Measurements from ENCODE around the gene WWOX.

Gene WWOX

DNA sequence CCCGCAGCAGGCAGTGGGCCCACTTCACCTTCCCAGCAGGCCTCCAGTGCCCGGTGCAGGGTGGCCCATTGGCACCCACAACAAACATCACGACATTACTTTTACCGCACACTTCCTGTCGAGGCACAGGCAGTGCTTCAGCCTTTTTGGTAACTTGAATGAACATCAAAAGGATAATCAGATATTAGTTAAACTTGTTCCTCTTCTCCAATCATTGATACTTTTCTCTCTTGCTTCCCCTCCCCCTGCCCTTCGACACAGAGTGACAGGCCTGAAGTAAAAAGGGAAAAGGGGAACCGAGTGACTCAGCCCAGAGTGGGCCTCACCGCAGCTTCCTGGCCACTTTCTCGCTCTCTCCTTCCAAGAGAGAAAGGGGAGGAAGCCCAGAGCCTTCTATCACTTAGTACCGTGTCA is 994.1 kb downstream of the WWOX start:
- DNase-seq, result no peak

DNA sequence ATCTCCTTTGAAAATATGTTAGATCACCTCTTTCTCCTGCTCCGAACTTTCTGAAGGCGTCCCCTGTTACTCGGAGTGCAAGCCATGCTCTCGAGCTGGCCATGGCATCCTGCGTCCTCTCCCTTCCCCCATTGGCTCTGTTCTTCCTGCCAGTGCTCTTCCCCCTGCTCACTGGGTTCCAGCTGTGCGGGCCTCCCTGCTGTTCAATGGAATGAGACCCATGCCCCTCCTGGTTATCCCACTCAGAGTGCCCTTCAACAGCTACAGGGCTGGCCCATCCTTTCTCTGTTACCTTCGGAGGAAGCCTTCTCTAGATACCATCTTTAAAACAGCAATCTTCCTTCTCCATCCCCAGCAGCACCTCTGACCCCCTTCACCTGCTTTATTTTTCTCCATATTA is 996.8 kb downstream of the WWOX start:
- DNase-seq, result no peak

DNA sequence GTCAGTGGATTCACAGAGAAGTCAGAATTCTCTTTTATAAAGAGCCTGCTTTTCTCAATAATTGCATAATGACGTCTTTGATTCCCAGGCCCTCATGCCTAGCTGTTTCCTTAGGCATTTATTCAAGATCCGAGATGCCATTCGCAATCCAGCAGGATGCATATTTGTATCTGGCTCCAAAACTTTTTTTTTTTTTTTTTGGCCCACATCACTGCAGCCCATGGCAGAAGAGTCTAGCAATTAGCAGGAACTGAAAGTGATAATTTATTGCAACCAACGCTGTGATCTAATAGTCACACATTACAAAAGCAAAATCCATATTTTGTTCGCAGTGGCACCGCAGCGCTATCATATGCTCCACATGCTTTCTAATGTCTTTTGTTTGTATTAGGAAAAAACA is 997.7 kb downstream of the WWOX start:
- DNase-seq, result no peak

DNA sequence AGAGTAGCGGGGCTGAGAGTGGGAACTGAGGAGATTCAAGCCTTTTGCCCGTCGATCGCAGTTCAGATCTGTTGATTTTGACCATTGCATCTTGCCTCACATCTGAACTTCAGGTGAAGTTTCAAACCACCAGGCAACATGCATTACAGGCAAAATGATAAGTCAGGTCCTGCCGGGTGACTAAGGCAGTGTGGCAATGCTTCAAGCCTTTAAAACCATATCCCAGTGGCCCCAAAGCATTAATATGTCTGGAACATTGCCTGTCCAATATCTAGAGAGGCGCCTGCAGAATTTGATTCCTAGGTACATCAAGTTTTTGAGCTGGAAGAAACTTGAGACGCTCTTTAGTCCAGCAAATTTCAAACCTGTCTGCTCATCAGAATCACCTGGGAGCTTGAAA is 998.3 kb downstream of the WWOX start:
- DNase-seq, result no peak

DNA sequence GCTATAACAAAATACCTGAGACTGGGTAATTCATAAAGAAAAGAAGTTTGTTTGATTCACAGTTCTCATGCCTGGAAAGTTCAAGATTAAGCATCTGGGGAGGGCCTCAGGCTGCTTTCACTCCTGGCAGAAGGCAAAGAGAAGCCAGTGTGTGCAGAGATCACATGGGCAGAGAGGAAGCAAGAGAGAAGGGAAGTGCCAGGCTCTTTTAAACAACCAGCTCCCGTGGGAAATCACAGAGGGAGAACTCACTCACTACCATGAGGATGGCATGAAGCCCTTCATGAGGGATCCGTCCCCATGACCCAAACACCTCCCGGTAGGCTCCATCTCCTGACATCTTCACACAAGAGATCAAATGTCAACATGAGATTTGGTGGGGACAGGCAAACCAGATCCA is 999.5 kb downstream of the WWOX start:
- no peak for DNase-seq

DNA sequence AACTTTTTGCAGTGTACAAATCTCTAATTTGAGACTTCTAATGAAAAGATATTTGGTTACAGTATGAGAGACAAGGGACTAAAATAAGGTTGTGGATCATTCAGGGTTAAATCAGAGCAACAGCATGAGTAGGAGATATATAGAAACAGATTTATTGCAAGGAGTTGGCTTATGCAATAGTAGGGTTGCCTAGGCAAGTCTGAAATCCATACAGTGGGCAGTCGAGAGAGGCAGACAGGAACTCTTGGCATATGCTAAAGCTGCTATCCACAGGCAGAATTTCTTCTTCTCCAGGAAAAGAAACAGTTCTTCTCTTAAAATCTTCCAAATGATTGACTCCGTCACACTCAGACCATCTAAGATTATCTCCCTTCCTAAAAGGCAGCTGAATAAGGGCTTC is 1000.3 kb downstream of the WWOX start:
- DNase-seq, result no peak

DNA sequence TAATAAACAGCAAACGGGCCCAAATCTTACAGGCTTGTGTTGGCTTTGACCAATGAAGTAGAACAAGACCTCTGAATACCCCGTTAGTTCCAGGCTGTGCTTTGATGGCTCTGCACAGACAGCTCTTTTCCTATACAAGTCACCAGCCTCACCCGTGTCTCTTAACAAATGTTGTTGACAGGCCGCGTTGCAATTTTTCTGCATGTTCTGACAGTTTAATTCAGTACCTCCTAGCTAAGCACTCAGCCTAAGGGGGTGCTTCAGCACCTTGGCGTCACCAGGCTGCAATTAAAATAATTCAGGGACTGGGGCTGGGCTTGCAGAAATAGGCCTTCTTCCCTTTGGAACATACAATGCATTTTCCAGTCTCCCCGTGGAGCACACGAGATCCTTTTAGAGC is 1001.0 kb downstream of the WWOX start:
- no peak for DNase-seq

DNA sequence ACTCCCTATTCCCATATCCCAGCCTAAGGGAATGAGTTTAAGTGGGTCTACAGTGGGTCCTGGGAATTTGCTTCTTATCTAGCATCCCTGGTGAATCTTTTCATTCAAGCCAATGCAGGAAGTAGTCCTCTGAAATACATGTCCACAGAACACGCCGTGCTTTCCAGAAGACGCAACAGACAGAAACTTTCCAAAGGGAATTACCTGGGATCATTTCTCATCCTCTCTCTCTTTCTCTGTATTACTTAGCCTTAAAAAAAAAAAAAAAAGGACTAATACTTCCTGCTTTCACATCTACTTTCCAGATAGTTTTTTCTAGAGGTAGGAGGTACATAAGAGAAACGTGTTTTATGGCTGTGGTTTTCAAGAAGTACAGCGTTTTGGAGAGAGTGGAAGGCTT is 1002.0 kb downstream of the WWOX start:
- no peak for DNase-seq

DNA sequence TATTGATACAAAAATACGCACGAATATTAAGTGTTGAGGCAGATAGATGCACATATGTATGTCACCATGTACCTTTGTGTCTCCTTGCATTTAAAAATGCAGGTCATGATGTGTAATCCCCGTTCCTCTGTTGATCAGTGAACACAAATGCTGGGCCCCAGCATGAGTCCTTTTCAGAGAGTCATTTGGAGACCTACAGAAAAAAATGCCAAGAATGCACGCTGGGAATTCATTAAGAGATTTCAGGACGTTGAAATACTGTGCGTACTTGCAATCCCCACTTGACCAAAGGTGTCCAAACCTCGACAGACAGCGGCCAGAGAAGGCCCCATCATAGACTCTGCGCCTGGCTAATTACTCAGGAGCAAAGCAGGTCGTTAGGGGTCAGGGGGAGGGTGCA is 1005.1 kb downstream of the WWOX start:
- no peak for DNase-seq

DNA sequence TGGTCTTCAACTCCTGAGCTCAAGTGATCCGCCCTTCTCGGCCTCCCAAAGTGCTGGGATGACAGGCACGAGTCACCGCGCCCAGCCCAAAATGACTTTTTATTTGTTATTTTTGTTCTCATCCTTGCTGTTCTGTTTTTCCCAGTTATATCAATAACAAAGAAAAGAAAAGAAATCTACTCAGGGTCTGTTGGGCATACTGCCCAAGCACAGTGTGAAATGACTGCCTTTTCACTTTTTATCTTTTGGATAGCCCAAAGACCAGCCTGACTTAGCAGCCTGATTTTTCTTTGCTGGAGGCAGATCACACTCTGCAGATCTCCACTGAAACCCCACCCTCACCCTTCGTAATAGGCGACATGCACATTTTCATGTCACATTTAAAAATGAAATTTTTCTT is 1007.8 kb downstream of the WWOX start:
- no peak for DNase-seq

DNA sequence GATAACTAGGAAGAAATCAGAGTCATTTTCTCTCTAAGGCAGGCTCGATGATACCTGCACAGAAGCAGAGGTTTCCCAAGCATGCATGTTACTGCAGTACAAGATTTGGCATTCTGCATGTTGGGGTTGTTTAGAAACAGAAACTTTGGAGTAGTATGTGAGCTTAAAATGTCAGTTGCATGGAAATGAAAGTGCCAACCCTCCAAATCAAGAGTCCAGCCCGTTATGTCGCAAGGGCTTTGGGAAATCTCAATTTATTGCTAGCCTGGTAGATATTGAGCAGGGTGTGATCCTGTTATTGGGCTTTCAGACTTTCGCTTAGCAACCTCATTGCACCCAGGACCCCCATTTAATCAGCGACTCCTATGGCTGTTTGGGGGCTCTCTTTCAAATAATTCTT is 1010.3 kb downstream of the WWOX start:
- no peak for DNase-seq

DNA sequence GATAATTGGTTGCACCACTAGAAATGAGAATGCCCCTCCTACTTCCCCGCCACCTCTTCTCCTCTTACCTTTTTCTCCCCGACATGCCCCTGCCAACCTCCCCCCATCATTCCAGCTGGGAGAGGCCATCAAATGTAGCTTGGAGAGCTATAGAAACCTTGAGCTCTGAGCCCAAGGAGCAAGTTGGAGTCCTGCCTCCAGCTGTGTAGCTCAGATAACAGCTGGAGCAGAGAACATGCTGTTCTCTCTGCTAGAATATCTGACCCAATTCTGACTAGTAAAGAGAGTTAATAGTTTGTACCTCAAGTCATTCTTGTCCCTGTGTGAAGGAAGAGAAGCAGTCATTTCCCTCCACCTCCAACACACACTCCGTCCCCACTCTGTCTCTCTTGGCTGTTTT is 1010.8 kb downstream of the WWOX start:
- no peak for DNase-seq

DNA sequence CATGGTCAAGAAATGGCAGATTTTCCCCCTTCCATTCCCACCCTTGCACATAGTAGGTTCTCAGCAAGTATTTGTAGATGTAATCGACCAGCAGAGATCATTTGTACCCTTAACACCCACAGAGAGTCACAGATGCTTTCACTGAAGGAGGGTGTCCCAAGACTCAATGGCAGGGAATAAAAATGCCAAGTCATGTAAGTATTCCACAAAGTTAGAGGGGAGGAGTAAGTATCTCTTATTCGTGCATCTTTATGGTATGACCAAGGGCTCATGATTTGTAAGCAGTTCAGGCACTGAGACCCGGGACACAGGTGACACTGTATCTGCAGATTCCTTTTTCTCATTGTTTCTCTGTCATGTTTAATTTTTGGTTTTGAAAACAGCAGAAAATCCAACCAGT is 1011.5 kb downstream of the WWOX start:
- no peak for DNase-seq

DNA sequence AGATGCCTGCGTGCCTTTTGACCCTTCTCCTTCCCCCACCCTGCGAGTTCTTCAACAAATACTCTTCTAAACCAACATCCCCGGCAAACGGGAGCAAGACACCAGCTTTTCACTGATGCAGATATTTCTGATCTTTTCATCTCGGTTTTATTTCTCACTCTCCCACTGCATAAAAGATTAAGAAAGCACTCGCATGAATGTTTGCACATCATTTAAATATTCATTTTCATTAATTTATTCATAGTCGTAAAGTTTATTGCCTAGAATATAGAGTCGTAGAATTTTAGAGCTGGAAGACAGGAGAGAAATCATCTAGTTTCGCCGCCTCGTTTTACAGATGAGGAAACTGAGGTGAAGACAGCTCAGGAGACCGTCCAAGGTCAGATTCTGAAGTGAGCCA is 1013.0 kb downstream of the WWOX start:
- no peak for DNase-seq

DNA sequence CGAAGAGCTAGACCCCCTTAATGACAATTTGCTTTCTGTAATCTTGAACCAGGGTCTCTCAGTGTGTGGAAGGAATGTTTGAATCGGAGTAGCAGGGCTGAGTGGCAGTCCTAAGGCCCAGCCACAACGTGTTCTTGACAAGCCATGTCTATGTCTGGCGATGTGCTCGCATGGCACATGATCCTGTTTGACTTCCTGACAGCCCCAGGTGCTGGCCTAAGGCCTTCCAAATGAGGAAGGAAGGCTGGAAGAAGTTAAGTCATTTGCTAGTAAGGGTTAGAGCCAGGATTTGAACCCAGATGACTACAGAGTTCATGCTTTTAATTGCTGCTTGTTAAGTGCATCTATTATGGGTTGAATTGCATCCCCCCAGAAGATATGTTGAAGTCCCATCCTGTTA is 1014.4 kb downstream of the WWOX start:
- DNase-seq, result no peak

DNA sequence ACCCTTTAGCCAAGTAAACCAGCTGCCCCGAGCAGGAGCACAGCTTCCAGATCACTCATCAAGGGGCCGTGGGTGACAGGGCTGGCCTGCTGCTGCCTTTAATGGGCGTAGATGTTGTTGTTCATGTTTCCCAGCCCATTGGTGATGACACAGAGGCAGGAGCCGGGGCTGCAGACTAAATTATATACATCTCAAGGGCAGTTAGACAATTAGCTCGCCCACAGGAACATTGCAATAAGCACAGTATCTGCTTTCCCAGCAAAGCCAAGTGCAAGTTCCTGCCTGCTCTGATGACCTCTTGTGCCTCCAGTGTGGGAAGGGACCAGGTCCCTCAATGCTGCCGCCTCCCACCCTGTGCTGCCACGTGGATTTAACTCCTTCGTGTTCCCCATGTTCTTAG is 1015.3 kb downstream of the WWOX start:
- DNase-seq, result peak; percentile 47

DNA sequence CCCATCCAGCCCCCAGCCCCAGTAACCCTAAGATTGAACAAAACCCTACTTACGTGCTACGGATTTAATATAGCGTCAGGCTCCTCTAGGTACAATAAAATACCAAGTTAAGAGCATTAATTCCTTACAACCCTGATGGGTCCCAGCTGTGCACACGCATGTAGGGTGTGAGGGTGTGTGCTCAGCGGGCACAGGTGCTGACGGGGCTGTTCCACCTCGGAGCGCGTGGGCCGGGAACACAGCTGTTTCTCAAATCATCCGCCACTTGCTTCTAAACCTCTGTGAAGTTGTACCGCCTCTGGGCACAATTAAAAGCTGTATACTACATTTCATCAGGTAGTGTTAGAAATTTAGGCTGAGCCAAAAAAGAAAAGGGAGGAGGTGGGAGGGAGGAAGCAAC is 1022.5 kb downstream of the WWOX start:
- DNase-seq, result no peak

DNA sequence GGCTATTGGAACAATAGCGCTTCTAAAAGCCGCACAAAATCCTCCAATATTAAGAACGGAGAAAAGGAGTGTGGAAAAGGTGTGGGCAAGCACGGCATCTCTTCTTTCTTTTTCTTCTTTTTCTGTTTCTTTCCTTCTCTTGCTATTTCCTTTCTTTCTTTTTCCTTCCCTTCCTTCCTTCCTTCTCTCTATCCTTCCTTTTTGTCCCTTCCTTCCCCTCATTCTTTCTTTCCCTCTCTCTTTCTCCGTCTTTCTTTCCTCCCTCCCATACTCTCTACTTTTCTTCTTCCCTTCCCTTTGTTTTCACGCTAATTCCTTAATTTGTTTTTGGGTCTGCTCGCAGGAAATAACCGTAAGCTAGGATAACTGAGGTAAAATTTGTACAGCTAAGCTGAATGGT is 1022.9 kb downstream of the WWOX start:
- no peak for DNase-seq

DNA sequence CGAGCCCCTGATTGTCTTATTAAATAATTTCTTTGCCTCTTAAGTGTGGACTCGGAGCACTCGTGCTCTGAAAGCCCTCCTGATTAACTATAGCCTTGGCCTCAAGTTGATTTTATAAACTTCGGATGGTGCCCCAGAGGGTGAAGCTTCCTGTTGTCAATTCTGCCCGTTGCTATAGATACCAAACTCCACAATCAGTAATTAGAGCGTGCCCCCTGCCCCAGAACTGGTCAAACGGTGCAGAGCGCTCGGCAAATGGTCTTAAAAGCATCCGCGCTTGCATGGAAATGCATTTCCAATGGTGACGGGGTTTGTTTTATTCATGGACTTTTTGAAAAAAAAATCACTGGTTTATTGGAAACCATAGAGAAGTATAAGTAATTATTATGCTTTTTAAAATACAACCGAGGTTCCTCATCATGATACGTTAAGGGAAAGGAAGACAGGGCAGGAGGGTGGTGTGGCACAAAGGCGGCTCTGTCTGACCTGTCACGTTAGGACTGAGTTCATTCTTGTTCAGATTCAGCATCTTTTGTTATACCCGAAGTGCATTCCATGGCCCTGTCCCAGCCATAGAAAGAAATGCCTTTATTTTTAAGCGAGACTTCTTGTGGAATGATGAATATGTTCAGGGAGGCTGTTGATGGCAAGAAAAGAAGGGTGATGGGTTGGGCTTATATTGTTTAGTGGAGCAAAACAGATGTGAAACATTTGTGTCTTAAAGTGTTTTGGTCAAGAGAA is 1024.7 kb downstream of the WWOX start:
- DNase-seq, result no peak

DNA sequence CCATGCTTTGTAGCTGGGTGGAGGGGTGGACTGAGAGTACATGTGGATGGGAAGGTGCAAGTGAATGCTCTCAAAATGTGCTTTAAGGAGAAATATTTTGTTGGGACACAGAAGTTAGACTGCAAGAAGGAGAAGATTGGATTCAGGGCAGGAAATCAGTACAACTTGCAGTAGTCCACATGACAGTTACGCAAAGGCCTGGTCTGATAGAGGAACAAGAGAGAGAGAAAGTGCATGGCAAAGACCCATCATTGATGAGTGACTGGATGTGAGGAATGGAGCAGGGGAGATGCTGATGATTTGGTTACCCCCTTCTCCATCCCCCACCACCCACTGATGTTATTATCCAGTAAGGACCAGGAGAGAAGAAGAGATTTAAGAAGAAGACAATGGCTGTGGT is 1028.3 kb downstream of the WWOX start:
- no peak for DNase-seq

DNA sequence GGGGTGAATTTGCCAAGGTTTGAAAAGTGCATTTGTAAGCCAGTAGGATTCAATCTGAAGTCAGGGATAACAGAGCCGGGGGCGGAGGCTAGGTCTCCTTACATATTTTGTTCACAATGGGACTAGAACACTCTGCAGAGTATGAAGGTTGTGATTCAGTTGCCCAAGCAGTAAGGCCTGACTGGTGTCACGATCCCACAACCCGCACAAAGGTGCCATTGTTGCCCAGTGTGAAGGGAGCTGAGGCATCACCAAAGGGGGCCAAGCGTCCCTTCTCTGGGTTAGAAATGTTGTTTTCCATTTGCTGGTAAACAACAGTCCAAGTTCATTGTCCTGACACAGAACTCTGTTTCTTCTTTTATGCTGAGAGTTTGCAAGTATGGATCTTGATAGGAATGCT is 1029.3 kb downstream of the WWOX start:
- no peak for DNase-seq

DNA sequence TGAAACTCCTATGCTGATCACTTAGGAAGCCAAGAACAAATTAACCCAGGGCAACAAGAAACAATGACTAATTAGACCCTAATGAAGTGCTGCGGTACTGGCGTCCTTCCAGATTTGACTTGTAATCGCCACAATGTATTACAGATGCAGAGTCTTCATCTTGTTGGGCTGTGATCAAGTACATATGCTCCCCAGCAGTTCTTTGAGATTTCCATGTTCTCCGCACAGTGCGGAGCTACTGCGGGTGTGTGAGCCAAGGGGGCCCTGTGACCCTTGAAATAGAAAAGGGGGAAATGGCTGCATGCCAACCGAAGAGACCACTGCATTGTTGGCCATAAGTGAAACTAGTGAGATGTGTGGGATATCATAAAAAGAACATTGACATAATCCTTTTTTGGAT is 1031.2 kb downstream of the WWOX start:
- no peak for DNase-seq

DNA sequence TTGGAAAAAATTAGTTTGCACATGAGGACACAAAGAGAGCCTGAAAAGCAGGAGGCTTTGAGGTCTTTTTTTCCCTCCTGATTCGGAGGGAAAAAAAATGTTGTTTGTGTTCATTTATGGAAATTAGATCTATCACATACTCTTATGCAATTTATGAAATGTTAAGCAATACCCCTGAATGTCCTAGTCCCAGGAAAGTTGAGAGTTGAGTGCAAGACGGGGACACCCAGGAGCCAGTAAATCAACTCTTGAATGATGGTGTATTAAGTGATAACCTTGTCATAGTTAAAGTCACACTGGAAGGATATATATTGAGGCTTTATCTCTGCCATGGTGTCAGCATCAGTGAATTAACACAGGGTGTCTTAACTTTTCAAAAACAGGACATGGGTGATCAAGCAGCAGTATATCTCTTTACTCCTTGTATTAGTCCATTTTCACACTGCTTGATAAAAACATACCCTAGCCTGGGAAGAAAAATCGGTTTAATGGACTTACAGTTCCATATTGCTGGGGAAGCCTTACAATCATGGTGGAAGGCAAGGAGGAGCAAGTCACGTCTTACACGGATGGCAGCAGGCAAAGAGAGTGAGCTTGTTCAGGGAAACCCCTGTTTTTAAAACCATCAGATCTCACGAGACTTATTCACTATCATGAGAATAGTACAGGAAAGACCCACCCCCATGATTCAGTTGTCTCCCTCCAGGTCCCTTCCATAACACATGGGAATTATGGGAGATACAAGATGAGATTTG is 1032.0 kb downstream of the WWOX start:
- no peak for DNase-seq

DNA sequence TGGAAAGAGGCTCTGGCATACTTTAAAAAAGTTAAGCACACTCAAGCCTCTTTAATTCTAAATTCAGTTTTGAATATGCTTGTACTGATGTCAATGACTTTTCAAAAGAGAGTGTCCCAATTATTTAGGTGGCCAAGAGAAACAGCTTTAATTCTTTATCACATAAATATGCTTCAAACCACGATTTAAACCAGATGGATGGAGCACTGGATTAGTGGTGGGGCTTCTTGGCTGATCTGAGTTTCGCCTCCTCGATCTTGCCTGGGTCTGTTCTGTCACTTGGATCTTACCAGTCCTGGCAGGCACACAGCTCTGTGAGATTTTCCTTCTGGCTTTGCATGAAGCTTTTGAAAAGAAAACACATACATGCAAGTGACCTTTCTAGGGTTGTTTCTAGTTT is 1033.2 kb downstream of the WWOX start:
- DNase-seq, result peak; percentile 74

DNA sequence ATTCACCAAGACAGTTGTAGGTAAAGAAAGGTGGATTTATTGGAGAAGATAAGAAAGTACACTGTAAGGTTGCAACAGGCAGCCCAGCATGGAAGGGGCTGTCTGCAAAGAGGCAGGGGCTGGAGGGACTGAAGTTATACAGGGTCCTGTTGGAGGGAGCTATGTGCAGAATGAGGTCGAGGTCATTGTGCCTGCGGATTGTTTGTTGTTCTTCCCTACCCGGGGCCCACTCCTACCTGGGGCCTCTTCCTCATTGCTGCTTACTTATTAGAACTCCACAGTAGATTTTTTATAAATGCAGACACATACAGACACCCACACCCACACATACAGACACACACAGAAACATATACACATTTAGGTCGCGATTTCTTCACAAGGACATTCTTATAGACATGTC is 1034.8 kb downstream of the WWOX start:
- no peak for DNase-seq
